Placental epithelial cell (primary cell): Measurements from ENCODE around the gene IMP4. TPM values are rescaled to one million over a fixed set of nuclear protein-coding genes. Genes with fewer than 3 reads are reported as not detected.

Experiments used
- small RNA-seq: library from RNA; depleted of rRNA; stranded (forward); fragments of <200 nt; gene quantifications from one replicate; pipeline ENCODE3, GENCODE V24; 2012
- total RNA-seq: library from RNA; depleted of rRNA; stranded (reverse); fragments of >200 nt; gene quantifications from 2 replicates; pipeline ENCODE4 v1.2.3, GENCODE V29; 2012

Gene IMP4, protein sequence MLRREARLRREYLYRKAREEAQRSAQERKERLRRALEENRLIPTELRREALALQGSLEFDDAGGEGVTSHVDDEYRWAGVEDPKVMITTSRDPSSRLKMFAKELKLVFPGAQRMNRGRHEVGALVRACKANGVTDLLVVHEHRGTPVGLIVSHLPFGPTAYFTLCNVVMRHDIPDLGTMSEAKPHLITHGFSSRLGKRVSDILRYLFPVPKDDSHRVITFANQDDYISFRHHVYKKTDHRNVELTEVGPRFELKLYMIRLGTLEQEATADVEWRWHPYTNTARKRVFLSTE
- total RNA-seq, result 52.2 and 71.5 TPM in 2 replicates

DNA sequence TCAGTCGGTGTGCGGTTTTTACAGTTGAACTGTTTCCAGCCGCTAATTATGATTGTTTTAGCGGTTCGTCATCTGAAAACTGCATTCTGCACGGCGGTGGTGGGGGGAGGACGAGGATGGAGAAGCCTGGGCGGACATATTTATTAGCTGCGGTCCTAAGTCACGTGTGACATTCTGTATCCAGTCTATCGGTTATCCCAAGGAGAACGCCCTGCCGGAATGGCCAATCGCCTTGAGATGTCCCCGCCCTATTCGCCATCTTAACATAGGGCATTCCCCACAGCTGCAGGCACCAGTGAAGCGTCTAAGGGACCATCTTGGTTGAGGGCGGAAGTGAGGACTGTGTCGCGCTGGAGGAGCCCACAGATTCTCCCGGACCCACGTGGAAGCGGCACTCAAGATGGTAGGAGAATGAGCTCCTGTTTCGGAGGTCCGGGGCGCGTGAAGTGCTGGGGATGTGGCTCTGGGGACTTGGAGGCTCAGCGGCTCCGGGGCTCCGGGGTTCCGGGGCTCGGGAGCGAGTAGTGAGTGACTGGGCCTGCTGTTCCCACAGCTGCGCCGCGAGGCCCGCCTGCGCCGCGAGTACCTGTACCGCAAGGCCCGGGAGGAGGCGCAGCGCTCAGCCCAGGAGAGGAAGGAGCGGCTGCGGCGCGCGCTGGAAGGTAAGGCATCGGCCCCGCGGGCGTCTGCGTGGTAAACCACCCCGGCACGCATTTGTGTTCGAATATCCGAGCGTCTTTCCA, at the start of gene IMP4:
IMP4 (plus strand) TSS at position 365 of the 743 bp plus-strand sequence; CDS start at position 401, 36 bp downstream.

DNA sequence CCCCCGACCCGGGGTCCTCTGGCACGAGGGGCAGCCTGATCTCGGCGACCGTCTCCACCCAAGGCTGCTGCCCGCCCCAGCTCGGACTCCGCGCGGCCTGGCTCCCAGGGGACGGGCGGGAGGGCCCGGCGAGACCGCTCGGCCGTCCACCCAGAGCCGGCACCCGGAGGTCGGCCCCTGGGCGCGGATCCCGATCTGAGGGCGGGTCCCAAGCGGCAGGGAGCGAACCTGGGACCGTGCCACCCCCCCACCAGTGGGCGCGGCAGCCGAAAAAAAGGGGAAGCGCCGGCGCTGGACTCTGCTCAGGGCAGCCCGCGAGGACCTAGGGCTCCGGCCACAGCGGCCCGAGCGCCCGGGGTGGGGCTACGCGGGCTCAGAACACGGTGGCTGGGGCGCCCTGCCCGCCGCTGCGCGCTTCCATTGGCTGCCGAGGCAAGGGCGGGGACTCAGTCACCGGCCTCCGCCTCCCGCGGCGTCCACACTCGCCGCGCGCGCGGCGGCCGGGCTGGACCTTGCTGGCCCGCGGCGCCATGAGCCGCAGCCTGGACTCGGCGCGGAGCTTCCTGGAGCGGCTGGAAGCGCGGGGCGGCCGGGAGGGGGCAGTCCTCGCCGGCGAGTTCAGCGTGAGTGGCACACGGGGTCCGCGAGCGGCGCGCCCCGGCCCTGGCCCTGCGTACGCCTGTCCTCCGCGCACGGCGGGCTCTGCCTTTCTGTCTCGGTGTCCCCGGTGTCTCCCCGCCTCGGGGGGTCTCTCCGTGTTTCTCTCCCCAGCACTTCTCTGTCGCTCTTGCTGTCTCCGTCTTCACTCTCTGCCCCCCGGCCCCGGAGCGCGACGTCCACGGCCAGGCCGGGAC, 13.1 kb downstream of the IMP4 start, which contains the start of gene PTPN18:
PTPN18 (plus strand) TSS at position 479 of the 854 bp plus-strand sequence; CDS start at position 531, 52 bp downstream.

Small RNAs within 50 kb of the gene (small RNA-seq; reads per million reads assigned to genes)
- not detected for gene AC132479.1

Other genes starting within 250 kb of the IMP4 start
- gene POTEF, start 213.7 kb upstream of the IMP4 start, total RNA-seq, result not detected in 2 replicates
- 2.0 and 4.7 TPM in 2 replicates for gene CCDC74B, start 197.8 kb upstream of the IMP4 start, total RNA-seq
- gene SMPD4, start 161.3 kb upstream of the IMP4 start, total RNA-seq, result 21.6 and 29.9 TPM in 2 replicates
- gene MZT2B, start 160.6 kb upstream of the IMP4 start, total RNA-seq, result 120 and 173 TPM in 2 replicates
- gene TUBA3E, start 144.5 kb upstream of the IMP4 start, total RNA-seq, result 0.22 and 0.39 TPM in 2 replicates
- gene PTPN18, start 13.2 kb downstream of the IMP4 start, total RNA-seq, result 31.0 and 33.6 TPM in 2 replicates
- not detected in 2 replicates for gene POTEI, start 166.4 kb downstream of the IMP4 start, total RNA-seq
- not detected in 2 replicates for gene CFC1B, start 178.3 kb downstream of the IMP4 start, total RNA-seq